Medulla oblongata (tissue), 1 donor: Measurements from ENCODE around the gene PRMT3.
A peak's percentile ranks its signal among the peaks of the same experiment; 100 is the strongest.
"Not testable (repeated sequence)": the region's sequence is repeated elsewhere in the genome, so short reads cannot be mapped to it uniquely, and the experiment has no call there.

Source experiments
- DNase-seq: peaks from one replicate; pipeline ENCODE4 v3.0.0-alpha.2; 2015; ENCODE audit errors: extremely low spot score

The PRMT3 gene

DNA sequence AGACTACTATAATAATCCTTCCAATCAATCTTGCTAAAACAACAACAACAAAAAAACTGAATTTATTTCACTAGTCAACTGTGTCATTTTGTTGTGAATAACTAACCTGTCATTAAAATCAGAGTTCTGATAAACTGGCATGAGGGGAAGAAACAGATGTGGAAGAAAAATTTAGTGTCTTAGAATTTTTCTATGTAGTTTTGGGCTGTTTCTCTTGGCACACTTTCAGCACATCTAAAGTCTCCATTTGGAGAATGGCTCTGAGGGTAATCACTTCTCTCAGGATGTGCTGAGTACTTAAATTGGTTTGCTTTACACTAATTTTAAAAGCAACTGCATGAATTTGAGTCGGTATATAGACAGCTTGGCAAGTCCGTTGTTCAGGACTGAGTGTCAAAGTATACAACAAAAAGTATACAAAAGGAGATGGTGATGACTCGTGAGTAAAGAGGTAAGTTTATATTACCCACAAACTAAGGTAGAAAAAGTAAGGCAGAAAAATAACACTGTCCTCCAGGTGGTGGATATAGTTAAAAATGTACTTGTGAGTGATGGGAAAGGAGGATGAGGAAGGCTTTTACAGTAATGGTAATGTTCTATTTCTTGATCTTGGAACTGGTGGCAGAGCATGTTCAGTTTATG, 13.8 kb upstream of the PRMT3 start:
- no peak for DNase-seq

DNA sequence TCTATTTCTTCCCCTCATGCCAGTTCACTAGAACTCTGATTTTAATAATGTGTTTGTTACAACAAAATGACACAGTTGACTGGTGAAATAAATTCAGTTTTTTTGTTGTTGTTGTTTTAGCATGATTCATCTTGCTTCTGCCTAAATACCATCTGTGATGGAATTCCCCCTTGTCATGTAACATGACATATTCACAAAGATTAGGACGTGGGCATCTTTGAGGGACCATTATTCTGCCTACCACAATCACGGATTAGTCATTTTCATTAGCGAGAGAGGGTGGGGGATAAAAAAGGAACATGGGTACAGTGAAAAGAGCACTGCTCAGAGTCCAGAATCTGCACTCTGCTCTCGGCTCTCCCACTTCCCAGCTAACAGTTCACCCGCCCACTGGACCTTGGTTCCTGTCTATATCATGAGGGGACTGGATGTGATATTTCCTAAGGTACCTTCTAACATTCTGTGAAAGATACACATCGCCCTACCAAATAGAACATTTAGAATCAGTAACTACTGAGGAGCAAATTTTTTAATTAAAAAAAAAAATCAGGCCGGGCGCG, 12.7 kb upstream of the PRMT3 start:
- no peak for DNase-seq

DNA sequence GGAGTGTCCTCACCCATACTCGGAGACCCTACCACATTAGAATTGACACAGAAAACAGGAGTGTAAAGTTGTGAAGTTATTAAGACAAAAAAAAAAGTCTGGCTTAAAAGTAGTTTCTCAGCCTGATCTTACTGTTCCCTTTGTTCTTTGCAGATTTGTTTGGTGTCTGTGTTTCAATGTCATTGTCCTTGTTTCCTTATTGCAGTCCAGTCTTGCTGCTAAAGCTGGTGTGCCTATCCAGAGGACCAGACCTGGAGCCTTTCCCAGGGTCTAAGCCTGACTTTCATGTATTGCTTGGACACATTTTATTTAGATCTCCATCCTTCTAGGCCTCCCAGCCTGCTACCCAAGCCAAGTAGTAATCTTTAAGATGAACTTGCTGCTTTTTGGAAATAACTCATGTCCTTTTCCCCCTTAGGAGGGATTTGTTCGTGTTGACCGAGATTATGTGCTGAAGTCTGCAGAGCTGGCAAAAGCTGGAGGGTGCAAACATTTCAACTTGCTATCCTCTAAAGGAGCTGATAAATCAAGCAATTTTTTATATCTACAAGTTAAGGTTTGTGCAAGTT, 11.3 kb upstream of the PRMT3 start:
- no peak for DNase-seq

DNA sequence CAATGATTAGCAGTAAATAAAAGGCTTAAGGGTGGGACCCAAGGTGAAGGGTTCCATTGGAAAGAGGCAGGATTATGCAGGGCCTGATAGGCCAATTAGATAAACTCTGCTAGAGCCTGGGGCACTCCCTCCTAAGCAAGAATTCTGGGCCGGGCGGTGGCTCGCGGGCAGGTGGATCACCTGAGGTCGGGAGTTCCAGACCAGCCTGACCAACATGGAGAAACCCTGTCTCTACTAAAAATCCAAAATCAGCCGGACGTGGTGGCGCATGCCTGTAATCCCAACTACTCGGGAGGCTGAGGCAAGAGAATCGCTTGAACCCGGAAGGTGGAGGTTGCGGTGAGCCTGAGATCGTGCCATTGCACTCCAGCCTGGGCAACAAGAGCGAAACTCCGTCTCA, 1.5 kb upstream of the PRMT3 start:
- DNase-seq: not testable (repeated sequence)

DNA sequence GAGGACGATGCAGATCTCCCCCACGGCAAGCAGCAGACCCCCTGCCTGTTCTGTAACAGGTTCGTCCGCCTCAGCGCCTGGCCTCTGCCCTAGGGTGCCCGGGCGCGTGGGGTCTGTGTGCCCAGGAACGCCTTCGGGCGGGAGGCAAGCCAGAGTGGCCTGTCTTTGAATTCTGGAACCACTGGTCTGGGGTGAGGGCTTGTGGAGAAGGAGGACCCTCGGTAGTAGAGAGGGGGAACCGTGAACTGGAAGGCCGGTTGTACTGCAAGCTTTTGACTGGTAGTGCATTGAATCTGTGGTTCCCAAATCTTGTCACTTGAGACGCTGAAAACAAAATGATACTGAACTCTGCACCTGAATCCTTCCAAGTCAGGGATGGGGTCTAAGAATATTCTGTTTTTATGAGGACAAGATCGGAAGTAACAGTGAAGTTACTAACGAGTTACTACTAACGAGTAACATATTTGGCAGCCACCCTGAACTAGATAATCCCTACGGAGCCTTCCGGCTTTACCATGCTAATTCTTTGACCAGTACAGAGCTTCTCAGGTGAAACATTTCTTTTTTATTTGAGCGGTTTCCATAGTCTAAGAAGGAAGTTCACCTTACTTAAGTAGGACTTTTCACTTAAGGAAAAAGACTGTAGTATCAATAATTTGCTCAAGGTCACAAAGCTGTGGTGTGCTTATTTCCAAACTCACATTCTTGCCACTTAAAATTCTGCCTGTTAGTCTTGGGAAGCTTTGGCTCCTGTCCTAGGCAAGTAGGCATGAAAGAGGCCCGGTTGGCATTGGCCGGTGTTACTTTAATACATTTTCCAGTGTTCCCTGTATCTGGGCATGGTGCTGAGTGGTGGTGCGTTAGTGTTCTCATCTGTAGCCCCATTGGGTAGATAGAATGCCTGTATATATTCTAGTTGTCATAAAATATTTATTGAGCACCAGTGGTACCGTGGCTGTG, 860 bp downstream of the PRMT3 start:
- DNase-seq: peak; percentile 48

DNA sequence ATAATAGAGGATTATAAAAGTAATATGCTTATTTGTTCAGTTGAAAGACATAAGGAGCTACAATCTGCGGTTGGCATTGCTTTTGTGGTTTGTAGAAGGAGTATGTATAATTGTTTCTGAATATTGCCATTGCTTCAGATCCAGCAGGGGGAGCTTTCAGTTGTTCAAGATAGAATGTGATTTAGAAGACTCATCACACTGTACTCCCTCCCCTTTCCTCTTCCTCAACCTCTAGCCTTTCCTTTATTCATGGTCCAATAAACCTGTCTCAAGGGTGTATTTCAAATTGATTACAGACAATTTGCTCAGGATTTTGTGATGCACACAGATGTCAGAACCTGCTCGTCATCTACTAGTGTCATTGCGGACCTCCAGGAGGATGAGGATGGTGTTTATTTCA, 9.8 kb downstream of the PRMT3 start:
- peak; percentile 51 for DNase-seq

DNA sequence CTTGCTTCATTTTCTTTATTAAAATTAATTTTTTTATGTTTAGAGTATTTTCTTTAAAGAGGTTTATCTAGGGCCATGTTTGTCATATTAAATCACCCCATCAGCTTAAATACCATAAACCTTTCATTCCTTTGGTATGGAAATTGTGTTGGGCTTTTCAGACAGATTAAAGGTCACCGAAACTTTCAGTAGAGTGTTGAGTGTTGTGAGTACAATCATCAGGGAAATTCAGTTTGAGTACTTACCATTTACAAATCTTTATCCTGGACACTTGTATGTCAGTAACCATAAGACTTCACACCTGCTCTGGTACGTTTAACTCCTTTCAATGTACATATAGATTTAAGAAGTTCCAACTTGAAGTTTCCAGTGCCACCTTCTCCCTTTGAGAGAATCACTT, 12.0 kb downstream of the PRMT3 start:
- no peak for DNase-seq

- no peak for DNase-seq
Observed at GRCh38 chr11:20403059-20403458, 15.5 kb downstream of the PRMT3 start.

DNA sequence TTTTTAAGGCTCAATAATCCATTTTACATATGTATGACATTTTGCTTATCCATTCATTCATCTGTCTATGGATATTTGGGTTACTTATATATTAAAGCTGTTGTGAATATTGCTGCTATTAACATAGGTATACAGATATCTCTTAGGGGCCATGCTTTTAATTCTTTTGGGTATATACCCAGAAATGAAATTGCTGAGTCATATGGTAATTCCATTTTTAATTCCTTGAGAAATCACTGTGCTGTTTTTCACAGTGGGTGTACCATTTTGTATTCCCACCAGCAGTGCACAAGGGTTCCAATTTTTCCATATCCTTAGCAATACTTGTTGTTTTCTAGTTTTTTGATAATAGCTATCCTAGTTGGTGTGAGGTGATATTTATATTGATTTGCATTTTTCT, 19.0 kb downstream of the PRMT3 start:
- DNase-seq: no peak

GRCh38 chr11:20407344-20407743, 19.8 kb downstream of the PRMT3 start:
- no peak for DNase-seq

DNA sequence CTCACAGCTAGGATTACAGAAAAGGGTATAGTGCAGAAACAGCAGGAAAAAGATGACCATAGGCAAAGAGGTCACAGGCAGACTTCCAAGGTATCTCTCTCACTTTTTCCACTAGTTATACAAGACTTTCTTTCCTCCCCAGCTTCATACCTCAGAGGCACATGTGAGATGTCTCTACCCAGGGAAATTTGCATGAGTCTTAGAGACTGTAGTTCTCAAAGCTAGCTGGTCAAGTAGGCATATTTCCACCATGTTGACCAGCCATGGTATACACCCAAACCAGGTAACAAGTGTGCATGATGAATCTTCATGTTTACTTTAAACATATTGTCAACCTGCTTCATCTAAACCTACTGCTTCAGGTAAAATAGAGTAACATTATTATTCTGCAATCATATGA, 27.9 kb downstream of the PRMT3 start:
- no peak for DNase-seq

GRCh38 chr11:20417771-20418170, 30.3 kb downstream of the PRMT3 start:
- DNase-seq: no peak

DNA sequence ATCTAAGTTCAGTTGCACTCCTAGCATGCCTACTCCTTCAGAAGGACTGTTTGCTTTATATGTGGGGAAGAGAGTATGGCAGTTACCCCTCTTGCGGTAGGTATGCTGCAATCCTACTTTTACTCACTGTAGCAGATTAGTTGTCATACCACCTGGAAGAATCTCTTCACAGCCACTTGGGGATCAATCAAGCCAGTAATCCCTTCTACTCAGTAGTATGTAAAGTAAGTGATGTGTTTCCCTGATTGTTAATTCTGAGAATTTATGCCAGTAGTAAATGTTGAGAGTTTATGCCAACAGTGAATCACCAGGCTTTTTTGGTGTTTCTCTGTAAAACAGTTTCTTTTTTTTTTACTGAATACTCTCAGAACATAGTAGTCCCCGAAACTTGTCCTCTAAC, 34.4 kb downstream of the PRMT3 start:
- DNase-seq: no peak

GRCh38 chr11:20429216-20429615, 41.7 kb downstream of the PRMT3 start:
- no peak for DNase-seq

DNA sequence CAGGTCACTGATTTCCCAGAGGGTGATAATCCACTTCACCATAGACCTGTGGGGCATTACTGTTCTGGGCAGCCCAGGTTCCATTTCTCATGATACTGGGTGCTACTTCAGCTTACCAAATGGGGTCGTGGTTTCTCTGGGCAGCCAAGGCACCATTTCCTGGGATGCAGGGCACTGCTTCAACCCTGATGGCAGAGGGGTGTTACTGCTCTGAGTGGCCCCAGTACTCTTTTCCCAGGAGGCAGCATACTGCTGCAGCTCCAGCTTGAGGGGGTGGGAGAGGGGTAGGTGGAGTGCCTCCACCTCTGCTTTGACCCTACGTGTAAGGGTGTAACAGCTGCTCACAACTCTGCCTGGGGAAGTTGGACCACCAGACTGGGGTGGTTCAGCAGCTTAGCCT, 51.1 kb downstream of the PRMT3 start:
- DNase-seq: no peak

GRCh38 chr11:20443596-20443995, 56.1 kb downstream of the PRMT3 start:
- DNase-seq: peak; percentile 65

GRCh38 chr11:20444535-20444934, 57.0 kb downstream of the PRMT3 start:
- no peak for DNase-seq

- no peak for DNase-seq
Observed at GRCh38 chr11:20448834-20449233, 61.3 kb downstream of the PRMT3 start.

DNA sequence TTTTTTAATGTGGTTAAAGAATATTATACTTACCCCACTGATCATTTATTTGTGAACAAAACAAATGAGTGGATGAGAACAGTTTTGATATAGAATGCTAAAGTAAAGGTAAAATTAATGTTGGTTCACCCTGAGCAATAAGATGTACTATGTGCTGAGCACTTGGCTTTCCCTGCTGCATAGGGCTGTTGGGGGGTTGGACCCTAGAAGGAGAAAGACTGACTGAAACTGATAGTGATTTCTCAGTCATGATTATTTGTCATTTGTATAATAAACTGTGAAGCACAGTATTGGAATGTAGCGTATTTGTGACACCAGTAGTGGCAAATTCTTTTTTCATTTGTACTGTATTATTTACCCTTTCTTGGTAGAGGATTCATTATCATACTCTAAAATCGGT, 63.3 kb downstream of the PRMT3 start:
- DNase-seq: no peak

- DNase-seq: no peak
Observed at GRCh38 chr11:20451568-20451967, 64.1 kb downstream of the PRMT3 start.

DNA sequence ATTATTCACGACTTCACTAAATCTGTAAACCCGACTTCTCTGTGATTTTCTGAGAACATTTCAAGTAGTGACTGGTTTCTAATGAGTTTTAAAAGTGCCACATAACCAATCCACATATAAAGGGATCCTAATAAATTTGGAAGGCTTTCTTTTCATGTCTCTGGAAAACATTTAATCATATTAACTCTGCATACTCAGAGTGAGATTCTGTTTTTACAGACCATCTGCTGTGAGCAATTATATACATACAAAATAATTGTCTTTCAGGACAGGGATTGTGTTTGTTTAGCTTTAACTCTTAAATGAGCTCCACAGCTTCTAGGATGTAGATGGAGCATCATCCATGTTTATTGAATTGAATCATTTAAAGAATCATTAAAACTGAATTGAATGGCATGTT, 65.1 kb downstream of the PRMT3 start:
- no peak for DNase-seq

- DNase-seq: no peak
Observed at GRCh38 chr11:20453657-20454316, 66.3 kb downstream of the PRMT3 start.
